Muscle layer of colon (tissue), 2 donors: ENCODE data around the gene AUTS2.
A peak's percentile ranks its signal among the peaks of the same experiment; 100 is the strongest.
"Not testable (repeated sequence)": the region's sequence is repeated elsewhere in the genome, so short reads cannot be mapped to it uniquely, and the experiment has no call there.

ENCODE experiments used
- H3K27ac ChIP-seq: one replicate; pipeline ENCODE4 v1.7.0; 2013; ENCODE audit warnings: low read depth, mild to moderate bottlenecking, low read length, moderate library complexity
- H3K27me3 ChIP-seq, 2 donors: one replicate each; pipeline ENCODE4 v1.7.0; 2013; ENCODE audit warnings: low read length in 2 of 2, mild to moderate bottlenecking in 2 of 2; ENCODE audit not compliant: insufficient read depth in 2 of 2, control insufficient read depth in 1 of 2
- H3K36me3 ChIP-seq: one replicate; pipeline ENCODE4 v1.7.0; 2013; ENCODE audit warnings: mild to moderate bottlenecking, low read length; ENCODE audit not compliant: insufficient read depth
- H3K4me1 ChIP-seq: one replicate; pipeline ENCODE4 v1.7.0; 2013; ENCODE audit warnings: mild to moderate bottlenecking, low read length; ENCODE audit not compliant: insufficient read depth
- H3K4me3 ChIP-seq, 2 donors: one replicate each; pipeline ENCODE4 v1.7.0; 2013; ENCODE audit warnings: low read length in 2 of 2, low read depth in 1 of 2, mild to moderate bottlenecking in 1 of 2, moderate library complexity in 1 of 2
- H3K9ac ChIP-seq: one replicate; pipeline ENCODE4 v1.7.0; 2013; ENCODE audit warnings: low read length
- H3K9me3 ChIP-seq: one replicate; pipeline ENCODE4 v1.7.0; 2013; ENCODE audit warnings: mild to moderate bottlenecking, low read length
- donor health status: abdominal sarcoma.
- donor health status: Adenocarcinoma of cecum.

Gene AUTS2

GRCh38 chr7:70805360-70805759, 1207.1 kb downstream of the AUTS2 start:
- no peaks in the 10 kb centered on the region for H3K36me3 ChIP-seq
- no peaks in the 10 kb centered on the region for H3K27me3 ChIP-seq
- H3K4me3 ChIP-seq: no peak overlapping the region
- peaks cover 6% of the 10 kb centered on the region for H3K9me3 ChIP-seq
- H3K27ac ChIP-seq: no peak overlapping the region
- no peak overlapping the region for H3K9ac ChIP-seq
- H3K4me1 ChIP-seq: no peaks in the 10 kb centered on the region

GRCh38 chr7:70807650-70808049, 1209.4 kb downstream of the AUTS2 start:
- Histone ChIP-seq H3K4me3 (no peak overlapping the region), H3K27me3 (no peaks in the 10 kb centered on the region), H3K9ac (no peak overlapping the region), H3K27ac (no peak overlapping the region), H3K9me3 (no peaks in the 10 kb centered on the region), H3K36me3 (no peaks in the 10 kb centered on the region), H3K4me1 (no peaks in the 10 kb centered on the region)

- H3K9me3 ChIP-seq: no peaks in the 10 kb centered on the region
- H3K9ac ChIP-seq: no peak overlapping the region
- no peak overlapping the region for H3K27ac ChIP-seq
- no peaks in the 10 kb centered on the region for H3K36me3 ChIP-seq
- no peak overlapping the region for H3K4me3 ChIP-seq
- H3K4me1 ChIP-seq: no peaks in the 10 kb centered on the region
- H3K27me3 ChIP-seq: no peaks in the 10 kb centered on the region
Observed at GRCh38 chr7:70808876-70809275, 1210.6 kb downstream of the AUTS2 start.

GRCh38 chr7:70810558-70811139, 1212.4 kb downstream of the AUTS2 start:
- Histone ChIP-seq H3K4me3 (no peak overlapping the region), H3K27ac (no peak overlapping the region), H3K9ac (no peak overlapping the region), H3K36me3 (no peaks in the 10 kb centered on the region), H3K27me3 (no peaks in the 10 kb centered on the region), H3K9me3 (no peaks in the 10 kb centered on the region), H3K4me1 (no peaks in the 10 kb centered on the region)

GRCh38 chr7:70812511-70812910, 1214.2 kb downstream of the AUTS2 start:
- Histone ChIP-seq H3K27me3 (no peaks in the 10 kb centered on the region), H3K9ac (no peak overlapping the region), H3K36me3 (no peaks in the 10 kb centered on the region), H3K27ac (no peak overlapping the region), H3K4me1 (no peaks in the 10 kb centered on the region), H3K4me3 (no peak overlapping the region), H3K9me3 (peaks cover 2% of the 10 kb centered on the region)

- not testable (repeated sequence) for H3K36me3 ChIP-seq, H3K9ac ChIP-seq, H3K4me3 ChIP-seq, H3K27ac ChIP-seq, H3K4me1 ChIP-seq, H3K9me3 ChIP-seq, H3K27me3 ChIP-seq
Observed at GRCh38 chr7:70822490-70822889, 1224.2 kb downstream of the AUTS2 start.

GRCh38 chr7:70829221-70830059, 1231.2 kb downstream of the AUTS2 start:
- Histone ChIP-seq H3K4me1 (no peaks in the 10 kb centered on the region), H3K9me3 (no peaks in the 10 kb centered on the region), H3K4me3 (peak overlapping the region; percentile 4 to 58), H3K36me3 (no peaks in the 10 kb centered on the region), H3K27ac (no peak overlapping the region), H3K9ac (no peak overlapping the region), H3K27me3 (peaks cover 0 to 4% of the 10 kb centered on the region in 2 donors)

- Histone ChIP-seq H3K27me3 (peaks cover 0 to 4% of the 10 kb centered on the region in 2 donors), H3K36me3 (no peaks in the 10 kb centered on the region), H3K4me3 (peak overlapping the region in 1 of 2 donors; percentile 58), H3K27ac (no peak overlapping the region), H3K9me3 (no peaks in the 10 kb centered on the region), H3K9ac (no peak overlapping the region), H3K4me1 (no peaks in the 10 kb centered on the region)
Observed at GRCh38 chr7:70830060-70830395, 1231.8 kb downstream of the AUTS2 start.

GRCh38 chr7:70830426-70830825, 1232.2 kb downstream of the AUTS2 start:
- Histone ChIP-seq H3K36me3 (no peaks in the 10 kb centered on the region), H3K9me3 (no peaks in the 10 kb centered on the region), H3K9ac (no peak overlapping the region), H3K4me3 (no peak overlapping the region), H3K27ac (no peak overlapping the region), H3K4me1 (no peaks in the 10 kb centered on the region), H3K27me3 (peaks cover 0 to 4% of the 10 kb centered on the region in 2 donors)

- H3K27ac ChIP-seq: no peak overlapping the region
- no peaks in the 10 kb centered on the region for H3K4me1 ChIP-seq
- H3K9ac ChIP-seq: no peak overlapping the region
- H3K4me3 ChIP-seq: no peak overlapping the region
- no peaks in the 10 kb centered on the region for H3K36me3 ChIP-seq
- H3K9me3 ChIP-seq: no peaks in the 10 kb centered on the region
- H3K27me3 ChIP-seq: peaks cover 0 to 4% of the 10 kb centered on the region in 2 donors
Observed at GRCh38 chr7:70833726-70834125, 1235.5 kb downstream of the AUTS2 start.

- H3K9ac ChIP-seq: no peak overlapping the region
- H3K9me3 ChIP-seq: no peaks in the 10 kb centered on the region
- no peak overlapping the region for H3K4me3 ChIP-seq
- H3K36me3 ChIP-seq: no peaks in the 10 kb centered on the region
- no peaks in the 10 kb centered on the region for H3K4me1 ChIP-seq
- no peak overlapping the region for H3K27ac ChIP-seq
- H3K27me3 ChIP-seq: peaks cover 0 to 4% of the 10 kb centered on the region in 2 donors
Observed at GRCh38 chr7:70834424-70834823, 1236.1 kb downstream of the AUTS2 start.

- Histone ChIP-seq H3K4me1 (no peaks in the 10 kb centered on the region), H3K27ac (no peak overlapping the region), H3K4me3 (no peak overlapping the region), H3K27me3 (no peaks in the 10 kb centered on the region), H3K9ac (no peak overlapping the region), H3K9me3 (no peaks in the 10 kb centered on the region), H3K36me3 (no peaks in the 10 kb centered on the region)
Observed at GRCh38 chr7:70835658-70836057, 1237.4 kb downstream of the AUTS2 start.
